G401 (cell line): Measurements from ENCODE around the gene ELOVL6. TPM values are rescaled to one million over a fixed set of nuclear protein-coding genes. Genes with fewer than 3 reads are reported as not detected.
"Not testable (repeated sequence)": the region's sequence is repeated elsewhere in the genome, so short reads cannot be mapped to it uniquely, and the experiment has no call there.

Source experiments
- DNase-seq: peaks from one replicate; pipeline ENCODE4 v3.0.0-alpha.2; 2015; ENCODE audit warnings: low spot score
- in situ Hi-C: cut with HindIII; loops from 2 replicates; pipeline ENCODE4 v1.10.0; 2016; ENCODE audit warnings: low sequenced_read_pairs, mixed read lengths
- total RNA-seq: library from RNA; depleted of rRNA; stranded (reverse); fragments of >200 nt; shearing (Covaris generic); gene quantifications from 2 replicates; pipeline ENCODE4 v1.2.3, GENCODE V29; 2014

Gene ELOVL6
- total RNA-seq, 1 experiment from 2014 or later = 40.5 TPM

DNA sequence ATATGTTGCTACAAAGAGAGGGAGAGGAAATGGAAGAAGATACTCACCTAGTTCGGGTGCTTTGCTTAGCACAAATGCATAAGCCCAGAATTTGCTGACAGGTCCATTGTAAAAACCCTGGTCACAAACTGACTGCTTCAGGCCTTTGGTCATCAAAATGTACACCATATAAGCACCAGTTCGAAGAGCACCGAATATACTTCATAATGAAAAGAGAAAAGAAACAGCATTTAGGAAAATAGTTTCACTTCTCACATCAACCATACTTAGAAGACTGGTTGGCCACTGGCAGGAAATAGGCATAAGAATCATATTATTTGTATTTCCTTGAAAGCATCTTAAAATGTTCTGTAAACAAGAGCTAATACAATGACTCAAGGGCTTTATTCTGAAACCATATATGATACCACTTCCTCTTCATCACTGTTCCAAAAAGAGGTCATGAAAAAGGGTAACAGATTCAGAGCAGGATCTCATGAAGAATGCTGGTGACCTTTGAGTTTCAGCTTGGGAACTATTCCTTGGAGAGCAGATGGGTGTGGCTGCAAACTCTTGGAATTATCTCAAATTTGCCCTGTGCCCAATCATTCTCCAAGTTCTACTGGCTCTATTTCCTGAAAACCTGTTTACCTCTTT is 138.7 kb downstream of the ELOVL6 start:
- in situ Hi-C loops = no loop called here
- DNase-seq = no peak

DNA sequence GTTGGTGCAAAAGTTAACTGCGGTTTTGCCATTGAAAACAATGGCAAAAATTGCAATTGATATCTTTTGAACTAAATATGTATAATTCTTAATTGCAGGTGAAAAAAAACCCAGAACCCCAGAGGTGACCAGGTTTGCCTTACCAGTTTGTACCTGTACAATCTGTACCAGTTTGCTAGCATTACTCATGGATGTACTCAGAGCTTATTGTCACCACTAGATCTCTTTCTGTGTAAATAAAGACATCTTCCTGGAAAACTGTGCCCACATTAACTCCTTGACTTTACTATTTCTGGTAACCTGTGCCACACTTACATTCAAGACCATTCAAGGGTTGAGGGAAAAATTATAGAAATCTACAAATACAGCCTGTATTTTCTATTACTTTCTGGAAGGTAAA is 139.7 kb downstream of the ELOVL6 start:
- in situ Hi-C loops = no loop called here
- DNase-seq = no peak

DNA sequence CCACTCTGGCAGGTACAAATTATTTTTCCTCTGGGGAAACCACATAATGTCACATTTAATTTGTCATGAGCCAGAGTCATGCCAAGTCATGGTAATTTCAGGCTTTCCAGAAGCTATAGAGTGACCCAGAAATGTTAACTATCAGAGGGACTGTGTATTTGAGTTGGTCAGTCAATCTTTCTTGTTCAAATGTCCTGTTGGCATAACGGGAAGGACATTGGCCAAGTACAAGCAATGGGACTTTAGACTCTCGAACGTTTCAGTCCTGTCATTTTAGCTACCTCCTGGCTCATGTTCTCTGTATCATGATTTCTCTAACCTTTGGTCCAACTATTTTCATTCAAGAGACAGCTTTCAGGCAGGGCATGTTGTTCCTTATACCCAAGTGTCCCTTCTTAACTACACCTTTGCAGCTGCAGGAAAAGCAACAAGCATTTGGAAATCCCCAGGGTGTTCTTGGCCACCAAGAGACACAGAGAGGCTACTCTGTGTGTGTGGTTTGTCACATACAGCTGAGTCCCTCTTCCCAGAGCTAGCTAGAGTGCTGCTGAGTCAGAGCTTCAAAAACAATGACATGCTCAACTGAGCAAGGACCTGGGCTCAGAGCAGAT is 143.2 kb downstream of the ELOVL6 start:
- in situ Hi-C loops = no loop called here

GRCh38 chr4:110049951-110050925 is 148.2 kb downstream of the ELOVL6 start:
- peak; percentile 63 for DNase-seq
- in situ Hi-C loops = no loop called here

More for the DNA sequence above, 143.2 kb downstream of the ELOVL6 start:
- DNase-seq = no peak

DNA sequence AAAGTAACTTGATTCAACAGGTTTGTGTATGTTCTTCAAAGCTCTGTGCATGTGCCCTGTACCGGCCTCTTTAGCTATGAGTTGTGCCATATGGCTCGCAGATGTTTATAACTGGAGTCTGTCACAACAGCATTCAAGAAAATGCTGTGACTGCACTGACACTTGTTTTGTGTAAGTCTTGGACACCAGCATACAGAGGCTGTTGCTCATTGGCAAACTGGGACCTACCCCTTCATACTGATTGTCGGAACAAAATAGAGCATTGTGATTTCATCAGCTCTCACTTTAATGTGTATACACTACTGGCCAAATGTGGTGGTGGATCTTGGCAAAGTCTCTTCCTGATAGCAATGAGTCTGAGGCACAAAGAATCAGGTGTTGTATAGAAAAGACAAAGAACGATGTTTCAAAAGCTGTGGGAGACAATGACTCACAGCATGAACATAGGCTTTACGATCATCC is 151.8 kb downstream of the ELOVL6 start:
- DNase-seq = no peak
- in situ Hi-C loops = no loop called here

DNA sequence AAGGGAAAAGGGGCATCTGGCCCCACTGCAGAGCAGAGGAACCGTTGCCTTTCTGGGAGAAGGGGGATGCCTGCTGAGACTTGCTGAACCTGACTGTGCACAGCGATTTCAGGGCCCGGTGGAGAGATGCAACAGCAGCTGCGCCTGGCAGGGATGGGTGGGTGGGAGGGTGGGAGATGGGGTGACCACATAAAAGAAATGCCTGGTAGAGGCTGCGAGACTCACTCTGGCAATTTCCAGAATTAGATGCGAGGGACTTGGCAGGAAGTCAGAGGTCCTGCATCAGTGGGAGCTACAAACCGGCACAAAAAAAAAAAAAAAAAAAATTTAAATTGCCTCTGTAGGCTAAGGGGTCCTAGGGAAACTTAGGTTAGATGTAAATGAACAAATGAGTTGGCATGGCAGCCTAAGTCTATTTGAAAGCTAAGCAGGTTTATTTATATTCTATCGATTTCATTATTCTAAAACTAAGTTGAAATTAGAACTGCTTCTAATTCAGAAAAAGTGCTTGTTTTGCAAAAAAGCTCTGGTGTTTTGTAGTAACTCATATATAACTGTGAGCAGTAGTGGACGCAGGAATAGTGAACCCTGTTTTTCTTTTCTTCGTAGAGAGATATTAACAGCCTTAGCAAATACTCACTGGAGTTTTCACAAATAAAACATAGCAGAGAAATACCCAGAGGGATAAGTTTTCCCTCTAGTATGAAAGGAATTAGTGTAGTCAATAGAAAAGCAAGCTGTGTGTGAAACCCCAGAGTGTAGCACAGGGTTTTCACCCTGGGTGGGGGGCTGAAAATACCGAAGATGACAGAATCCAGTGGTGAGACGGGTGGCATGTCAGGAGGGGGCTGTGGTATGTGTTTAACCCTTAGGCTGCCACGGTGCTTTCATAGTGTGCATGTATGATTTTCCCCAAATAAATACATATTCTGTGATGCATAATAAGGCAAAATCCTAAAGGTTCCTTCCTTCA is 155.6 kb downstream of the ELOVL6 start:
- DNase-seq = no peak
- in situ Hi-C loops = no loop called here

DNA sequence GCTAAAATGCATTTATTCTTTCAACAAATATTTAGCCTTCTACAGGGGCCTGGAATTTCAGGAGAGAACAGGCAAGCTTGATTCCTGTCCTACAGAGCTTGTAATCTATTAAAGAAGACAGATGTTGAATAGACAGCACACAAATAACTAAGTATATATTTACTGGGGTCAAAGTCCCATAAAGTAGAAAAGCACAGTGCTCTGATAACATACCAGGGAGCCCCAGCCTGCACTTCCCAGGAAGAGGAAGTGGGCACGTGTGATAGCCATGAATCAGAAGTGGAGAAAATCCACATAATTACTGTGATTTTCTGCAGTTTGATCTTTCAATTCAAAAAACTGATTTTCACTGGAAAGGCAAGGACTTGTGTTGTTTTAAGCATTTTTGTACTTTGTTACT is 156.7 kb downstream of the ELOVL6 start:
- in situ Hi-C loops = no loop called here

DNA sequence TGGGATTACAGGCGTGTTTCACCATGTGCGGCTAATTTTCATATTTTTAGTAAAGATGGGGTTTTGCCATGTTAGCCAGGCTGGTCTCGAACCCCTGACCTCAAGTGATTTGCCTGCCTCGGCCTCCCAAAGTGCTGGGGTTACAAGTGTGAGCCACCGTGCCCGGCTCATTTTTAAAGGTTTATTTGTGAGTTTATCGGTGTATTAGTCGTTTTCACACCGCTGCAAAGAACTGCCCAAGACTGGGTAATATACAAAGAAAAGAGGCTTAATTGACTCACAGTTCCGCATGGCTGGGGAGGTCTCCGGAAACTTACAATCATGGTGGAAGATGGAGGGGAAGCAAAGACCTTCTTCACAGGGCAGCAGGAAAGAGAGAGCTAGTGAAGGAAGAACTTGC is 159.3 kb downstream of the ELOVL6 start:
- in situ Hi-C loops, DNase-seq: not testable (repeated sequence)

More for the DNA sequence above, 156.7 kb downstream of the ELOVL6 start:
- no peak for DNase-seq

- in situ Hi-C loops = no loop called here
Observed at GRCh38 chr4:110034026-110034393, 164.4 kb downstream of the ELOVL6 start.

GRCh38 chr4:110033355-110034025 is 164.9 kb downstream of the ELOVL6 start:
- in situ Hi-C loops = no loop called here

More at GRCh38 chr4:110034026-110034393, 164.4 kb downstream of the ELOVL6 start:
- DNase-seq = no peak

GRCh38 chr4:110032603-110033002 is 165.8 kb downstream of the ELOVL6 start:
- in situ Hi-C loops = no loop called here
- no peak for DNase-seq

More at GRCh38 chr4:110033355-110034025, 164.9 kb downstream of the ELOVL6 start:
- DNase-seq = no peak

- in situ Hi-C loops = no loop called here
- DNase-seq = no peak
Observed at GRCh38 chr4:110025718-110026117, 172.7 kb downstream of the ELOVL6 start.

DNA sequence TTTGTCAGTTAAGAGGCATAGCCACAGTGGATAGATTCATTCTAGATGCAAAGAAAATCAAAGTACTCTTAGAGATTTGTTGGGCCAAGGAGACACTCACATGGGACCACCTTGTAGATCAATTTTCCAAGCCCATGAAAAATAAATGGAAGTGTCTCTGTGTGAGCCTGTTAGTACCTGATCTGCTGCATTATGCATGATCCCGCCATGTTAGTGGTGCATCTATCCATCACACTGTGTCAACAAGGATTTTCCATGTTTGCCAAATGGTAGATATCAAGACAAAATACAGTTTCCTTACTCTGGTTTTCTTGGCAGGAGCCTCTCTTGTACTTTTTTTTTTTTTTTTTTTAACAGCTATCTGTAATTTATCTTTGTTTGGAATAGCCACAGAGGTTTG is 173.4 kb downstream of the ELOVL6 start:
- no peak for DNase-seq
- in situ Hi-C loops = no loop called here

DNA sequence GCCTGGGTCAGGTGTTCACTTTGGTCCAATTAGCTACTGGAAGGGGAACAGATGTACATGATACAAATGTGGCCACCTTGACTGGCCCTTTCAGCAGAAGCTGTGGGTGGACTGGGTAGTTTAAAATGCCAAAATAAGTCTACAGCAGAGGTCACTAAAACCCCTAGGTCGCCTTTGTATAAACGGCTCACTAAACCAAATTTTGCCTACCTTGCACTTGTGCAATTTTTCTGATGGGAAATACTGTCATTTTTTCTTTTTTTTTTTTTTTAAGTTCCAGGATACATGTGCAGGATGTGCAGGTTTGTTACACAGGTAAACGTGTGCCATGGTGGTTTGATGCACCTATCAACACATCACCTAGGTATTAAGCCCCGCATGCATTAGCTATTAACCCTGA is 176.0 kb downstream of the ELOVL6 start:
- in situ Hi-C loops = no loop called here
- no peak for DNase-seq

- no peak for DNase-seq
- in situ Hi-C loops = no loop called here
Observed at GRCh38 chr4:110020646-110021443, 177.6 kb downstream of the ELOVL6 start.

- in situ Hi-C loops = no loop called here
- no peak for DNase-seq
Observed at GRCh38 chr4:110020139-110020538, 178.3 kb downstream of the ELOVL6 start.

DNA sequence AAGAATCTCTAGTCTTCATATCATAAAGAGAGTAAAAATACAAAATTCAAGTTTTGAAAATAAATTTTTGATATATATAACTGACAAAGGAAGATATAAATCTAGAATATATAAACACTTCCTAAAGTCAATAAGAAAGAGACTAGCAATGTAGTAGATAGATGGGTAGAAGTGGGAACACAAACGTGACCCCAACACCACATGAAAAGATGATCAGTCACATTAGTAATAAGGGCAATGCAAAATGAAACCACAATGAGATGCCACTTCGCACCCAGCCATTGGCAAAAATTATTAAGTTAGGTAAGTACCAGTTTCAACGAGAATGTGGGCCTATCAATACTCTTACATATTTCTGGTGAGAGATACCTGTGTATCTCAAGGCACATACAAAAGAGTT is 179.3 kb downstream of the ELOVL6 start:
- in situ Hi-C loops = no loop called here
- DNase-seq = no peak
